HG03565 (cell line): Measurements from ENCODE around the gene ABCC3.

Source experiments
- ATAC-seq: cut with Tn5 transposase; IDR thresholded peaks from one replicate; pipeline ENCODE4 v1.9.1; 2021; ENCODE audit warnings: mild to moderate bottlenecking, moderate library complexity; ENCODE audit not compliant: unreplicated experiment

The ABCC3 gene

DNA sequence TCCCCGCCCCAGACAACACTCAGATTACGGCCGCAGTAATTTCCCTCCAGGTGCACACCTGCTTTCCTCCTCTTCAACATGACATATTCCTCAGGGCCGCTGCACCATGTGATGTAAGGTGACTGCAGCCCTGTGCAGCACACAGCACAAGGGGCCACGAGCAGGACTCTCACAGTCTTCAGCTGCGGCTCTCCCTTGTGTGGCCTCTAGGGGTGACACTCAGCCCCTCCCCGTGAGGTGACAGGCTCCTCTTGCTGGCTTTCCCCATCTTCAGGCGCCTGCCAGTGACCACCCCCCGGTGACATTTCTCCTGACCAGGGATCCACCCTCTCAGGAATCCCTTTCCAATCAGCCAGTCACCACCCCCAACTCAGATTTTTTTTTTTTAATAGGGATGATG is 31.3 kb upstream of the ABCC3 start:
- ATAC-seq: no peak

DNA sequence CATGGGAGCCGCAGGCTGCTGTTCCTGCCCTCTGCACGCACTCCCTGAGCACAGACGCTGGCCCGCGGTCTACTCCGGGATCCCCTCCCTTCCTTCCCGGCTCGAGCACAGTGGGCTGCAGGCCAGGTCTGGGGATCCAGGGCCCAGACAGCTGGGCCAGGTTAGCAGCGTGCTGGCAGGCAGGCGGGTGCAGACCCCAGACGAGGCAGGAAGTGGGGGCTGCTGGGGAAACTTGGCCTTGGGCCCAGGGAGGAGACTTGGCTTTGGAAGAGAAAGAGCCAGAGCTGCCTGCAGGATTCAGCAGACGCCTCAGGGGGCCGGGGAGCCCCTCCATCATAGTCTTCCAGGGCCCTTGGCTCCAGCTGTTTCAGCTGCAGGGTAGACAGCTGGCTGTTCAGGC is 30.2 kb upstream of the ABCC3 start:
- ATAC-seq: no peak

DNA sequence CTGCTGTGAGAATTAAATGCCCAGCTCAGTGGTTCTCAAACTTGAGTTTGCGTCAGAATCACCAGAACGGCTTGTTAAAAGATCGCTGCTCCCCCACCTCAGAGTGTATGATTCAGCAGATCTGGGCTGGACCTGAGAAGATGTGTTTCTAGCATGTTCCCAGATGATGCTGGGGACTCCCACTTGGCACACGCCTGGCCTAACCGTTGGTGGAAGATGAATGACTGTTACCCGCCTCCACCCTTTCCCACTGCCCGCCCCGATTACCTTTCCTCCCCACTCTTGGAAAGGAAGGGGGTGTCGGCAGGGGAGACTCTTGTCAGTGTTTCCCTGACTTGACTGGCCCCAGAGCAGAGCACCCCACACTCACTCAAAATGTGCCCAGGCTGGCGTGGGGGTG is 29.3 kb upstream of the ABCC3 start:
- no peak for ATAC-seq

DNA sequence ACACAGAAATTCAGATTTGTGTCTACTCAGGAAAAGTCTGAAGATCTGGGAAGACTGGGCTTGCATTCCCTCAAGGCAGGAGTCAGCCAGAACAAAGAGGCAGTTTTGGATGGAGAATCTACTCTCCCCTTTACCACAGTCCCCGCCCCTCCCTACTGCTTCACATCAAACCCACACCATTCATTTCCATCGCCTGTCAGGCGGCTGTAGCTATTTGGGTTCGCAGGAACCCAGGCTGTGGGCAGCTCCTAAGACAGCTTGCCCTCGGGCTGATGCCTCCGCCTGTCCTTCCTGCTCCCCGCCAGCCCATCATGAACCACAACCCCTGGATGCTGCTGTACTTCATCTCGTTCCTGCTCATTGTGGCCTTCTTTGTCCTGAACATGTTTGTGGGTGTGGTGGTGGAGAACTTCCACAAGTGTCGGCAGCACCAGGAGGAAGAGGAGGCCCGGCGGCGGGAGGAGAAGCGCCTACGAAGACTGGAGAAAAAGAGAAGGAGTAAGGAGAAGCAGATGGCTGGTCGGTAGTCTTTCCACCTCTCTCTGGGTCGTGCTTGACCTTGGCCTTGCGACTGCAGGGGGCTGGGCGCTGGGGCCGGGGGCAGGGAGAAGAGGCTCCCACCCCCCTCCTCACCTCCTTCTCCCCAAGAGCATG is 27.0 kb upstream of the ABCC3 start:
- no peak for ATAC-seq

DNA sequence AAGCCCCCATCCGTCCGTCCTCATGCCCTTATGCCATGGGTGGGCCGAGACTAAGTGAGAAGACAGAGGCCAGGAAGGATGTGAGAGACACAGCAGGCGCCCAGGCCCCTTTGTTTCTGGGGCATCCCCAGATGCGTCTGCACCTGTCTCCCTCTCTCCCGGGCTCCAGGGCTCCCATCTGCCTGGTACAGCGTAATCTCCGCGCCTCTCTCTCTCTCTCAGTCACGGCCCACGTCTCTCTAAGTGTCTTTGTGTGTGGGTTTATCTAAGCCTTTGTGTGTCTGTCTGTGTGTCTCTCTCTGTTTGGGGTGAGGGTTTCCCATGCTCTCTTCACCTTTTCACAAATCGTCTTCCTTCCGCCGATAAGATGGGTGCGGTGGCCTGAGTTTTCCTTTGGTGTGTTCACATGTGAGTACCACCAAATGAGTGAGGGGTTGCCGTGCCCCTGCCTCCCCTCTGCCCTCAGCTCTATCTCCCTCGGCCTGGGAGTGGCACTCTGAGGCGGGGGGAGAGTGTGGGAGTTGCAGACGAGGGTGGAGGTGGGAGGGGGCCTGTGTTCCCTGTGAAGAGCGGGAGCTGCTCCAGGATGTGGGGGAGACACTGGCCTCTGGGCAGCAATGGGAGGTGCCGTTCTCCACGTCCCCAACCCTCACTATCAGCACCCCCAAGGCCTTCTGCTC is 25.8 kb upstream of the ABCC3 start:
- no peak for ATAC-seq

DNA sequence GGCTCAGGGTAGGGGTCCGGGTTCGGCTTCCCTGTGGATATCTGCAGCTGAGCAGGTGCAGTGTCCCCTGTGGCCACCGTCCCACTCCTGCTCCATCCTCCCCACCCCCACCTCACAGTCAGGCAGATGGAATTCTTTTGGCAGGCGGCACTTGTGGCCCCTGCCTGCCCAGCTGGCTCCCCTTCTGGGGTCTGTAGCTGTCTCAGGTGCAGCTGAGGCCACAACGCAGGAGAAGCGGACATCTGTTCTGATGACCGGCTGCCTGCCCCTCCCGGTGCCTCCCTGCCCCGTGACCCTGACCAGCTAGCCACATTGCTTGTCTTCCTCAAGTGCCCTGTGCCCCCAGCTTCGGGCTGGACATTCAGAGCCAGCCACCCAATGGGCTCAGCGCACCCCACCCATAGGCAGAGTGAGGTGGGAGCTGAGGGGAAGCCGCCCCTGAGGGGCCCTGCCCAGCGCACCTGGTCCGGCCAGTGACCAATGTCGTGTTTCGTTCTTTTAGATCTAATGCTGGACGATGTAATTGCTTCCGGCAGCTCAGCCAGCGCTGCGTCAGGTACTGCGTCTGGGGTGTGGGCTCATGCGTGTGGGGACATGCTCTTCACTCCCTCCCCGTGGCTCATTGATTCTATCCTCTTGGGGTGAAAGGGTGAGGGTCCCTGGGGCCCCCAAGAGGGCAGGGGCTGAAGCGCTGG is 25.2 kb upstream of the ABCC3 start:
- ATAC-seq: no peak

DNA sequence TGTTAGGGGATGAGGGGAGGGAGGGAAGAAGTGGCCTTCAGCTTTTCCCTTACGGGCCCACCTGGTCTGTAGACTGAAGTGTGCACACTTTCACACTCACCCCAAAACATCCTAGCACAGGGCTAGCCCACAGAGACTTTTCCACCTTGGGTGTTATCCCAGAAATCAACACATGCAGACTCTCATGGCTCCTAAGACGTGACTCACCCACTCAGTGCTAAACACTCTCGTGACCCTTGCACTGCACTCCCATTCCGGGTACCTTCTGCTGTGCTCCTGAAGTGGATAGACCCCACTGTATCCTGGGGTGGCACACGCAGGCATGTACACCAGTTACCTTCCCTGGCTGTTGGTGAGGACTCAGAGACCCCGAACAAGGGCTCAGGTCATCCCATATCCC is 23.0 kb upstream of the ABCC3 start:
- ATAC-seq: no peak

DNA sequence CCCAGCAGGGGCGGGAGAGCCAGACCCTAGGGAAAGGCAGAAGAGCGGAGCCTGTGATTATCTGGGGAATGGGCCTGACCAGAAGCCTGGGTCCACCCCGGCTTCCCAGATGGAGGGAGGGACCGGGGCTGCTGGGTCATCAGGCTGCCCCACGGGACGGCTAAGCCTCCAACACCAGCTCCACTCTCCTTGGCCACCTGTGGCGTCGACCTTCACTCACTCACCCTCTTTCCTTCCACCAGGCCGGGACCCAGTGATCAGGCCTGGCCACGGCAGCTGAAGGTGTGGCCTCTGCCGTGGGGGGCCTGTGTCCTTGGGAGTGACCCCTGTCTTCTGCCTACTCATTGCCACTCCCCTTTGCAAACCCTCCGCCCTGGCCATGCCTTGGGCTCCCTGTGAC is 22.4 kb upstream of the ABCC3 start:
- ATAC-seq: no peak

DNA sequence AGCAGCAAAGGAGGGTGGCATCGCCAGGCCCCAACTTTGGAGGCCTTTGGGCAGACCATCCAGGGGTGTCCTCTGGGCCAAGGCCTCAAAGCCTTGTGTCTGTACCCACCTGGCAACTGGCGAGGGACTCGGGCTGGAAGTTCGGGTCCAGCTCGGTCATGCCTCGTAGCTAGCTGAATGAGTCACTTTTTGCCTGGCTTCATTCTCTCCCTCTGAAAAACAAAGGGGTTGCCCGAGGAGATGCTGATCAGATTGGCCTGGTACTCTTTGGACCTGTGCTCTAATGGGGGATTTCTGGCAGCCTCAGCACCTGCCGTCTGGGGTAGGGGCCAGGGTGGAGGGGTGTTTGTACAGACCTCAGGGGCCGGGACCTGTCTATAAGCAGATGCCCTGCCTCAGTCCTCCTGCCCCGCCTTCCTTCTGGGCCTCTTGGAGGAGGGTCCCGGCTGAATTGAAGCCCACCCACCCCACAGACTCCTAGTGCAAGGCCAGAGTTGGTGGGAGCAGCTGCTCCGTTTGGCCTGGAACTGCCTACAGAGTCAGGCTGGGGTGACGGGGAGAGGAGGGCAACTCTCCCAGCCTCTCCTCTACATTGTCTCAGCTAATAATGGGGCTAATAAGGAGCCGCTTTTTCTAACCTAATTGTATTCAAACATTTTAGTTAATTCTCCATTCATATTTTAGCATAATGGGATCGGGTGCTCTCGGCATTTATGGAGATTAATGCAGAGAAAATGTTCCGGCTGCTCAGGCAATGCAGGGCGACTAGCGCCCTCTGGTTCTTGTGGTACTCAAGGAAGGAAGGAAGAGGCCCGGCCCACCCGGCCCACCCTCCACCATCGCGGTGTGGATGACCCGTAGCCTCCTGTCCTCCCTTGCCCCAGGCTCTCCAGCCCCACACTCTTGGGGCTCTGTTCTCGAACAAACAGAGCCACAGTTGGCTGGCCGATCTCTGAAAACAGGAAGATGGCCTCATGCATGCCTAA is 21.4 kb upstream of the ABCC3 start:
- ATAC-seq: no peak

DNA sequence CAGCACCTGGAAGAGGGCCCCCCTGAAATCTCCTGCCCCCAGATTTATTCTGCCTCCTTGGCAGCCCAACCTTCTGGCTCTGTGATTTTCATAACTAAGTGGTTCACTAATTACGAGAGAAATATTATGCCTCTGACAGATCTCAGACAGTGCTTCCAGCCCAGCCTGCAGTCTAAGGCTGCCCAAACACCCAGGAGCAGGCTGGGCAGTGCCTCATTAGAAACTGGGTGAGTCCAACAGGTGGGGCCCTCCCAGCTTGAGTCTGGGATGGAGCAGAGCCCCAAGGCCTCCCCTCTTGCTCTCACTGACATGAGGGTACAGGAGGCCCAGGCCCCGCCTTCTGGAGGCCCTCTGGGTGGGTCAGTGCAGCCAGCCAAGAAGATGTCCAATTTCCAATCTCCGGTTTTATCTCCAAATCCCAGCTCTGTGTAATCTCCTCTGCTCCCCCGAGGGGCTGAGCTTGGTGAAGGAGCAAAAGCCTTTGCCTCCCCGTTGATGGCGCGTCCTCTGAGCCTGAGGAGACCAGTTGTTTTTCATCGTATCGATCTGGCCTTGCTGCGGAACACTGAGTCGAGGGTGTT is 20.1 kb upstream of the ABCC3 start:
- ATAC-seq: no peak

DNA sequence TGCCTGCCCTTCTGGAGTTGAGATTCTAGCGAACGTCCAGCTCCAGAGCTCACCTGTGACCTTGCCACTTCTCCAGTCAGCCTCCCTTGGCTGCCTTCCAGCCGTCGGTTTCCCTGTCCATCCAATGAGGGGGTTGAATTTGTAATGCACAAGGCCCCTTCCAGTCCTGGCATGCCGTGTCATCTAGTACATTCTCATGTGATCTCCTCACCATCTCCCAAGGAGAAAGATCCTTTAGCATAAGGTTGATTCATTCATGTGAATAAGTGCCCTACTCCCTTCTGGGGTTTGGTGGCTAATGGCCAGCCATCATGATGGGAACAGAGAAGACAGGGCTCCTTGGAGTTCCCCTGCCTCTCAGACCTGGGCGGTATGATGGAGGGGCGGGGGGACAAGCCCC is 18.9 kb upstream of the ABCC3 start:
- ATAC-seq: no peak

DNA sequence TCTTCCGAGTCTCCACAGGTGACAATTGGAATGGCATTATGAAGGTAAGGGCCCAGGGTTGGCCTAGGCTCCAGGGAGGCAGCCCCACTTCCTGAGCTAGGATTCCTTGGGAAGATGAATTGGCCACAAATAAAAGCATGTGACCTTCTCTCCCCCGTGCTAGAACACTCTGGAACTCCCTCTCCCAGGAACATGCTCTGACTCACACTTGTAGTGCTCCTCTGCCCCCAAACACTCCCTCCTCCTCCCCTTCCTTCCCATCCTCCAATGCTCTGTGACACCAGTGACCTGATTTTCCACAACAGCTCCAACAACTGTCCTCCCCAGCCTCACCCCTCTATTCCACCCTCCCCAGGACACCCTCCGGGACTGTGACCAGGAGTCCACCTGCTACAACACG is 16.4 kb upstream of the ABCC3 start:
- ATAC-seq: no peak

DNA sequence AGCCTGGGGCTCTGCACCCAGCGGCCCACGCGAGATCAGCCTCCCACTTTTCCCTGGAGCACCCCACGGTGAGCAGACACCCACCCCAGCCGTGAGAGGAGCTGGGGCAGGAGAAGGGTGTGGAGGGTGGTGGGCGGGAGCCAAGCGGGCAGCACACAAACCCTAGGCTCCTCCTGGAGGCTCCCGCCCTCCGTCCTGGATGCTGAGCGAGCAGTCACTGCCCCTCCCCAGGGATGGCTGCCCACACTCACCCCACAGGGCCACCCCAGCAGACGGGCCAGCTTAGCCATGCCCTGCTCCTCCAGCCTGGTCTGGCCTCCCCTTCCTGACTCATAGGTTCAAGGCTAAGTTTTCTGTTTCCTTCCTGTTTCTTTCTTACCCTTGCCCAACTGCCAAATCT is 15.7 kb upstream of the ABCC3 start:
- ATAC-seq: no peak

DNA sequence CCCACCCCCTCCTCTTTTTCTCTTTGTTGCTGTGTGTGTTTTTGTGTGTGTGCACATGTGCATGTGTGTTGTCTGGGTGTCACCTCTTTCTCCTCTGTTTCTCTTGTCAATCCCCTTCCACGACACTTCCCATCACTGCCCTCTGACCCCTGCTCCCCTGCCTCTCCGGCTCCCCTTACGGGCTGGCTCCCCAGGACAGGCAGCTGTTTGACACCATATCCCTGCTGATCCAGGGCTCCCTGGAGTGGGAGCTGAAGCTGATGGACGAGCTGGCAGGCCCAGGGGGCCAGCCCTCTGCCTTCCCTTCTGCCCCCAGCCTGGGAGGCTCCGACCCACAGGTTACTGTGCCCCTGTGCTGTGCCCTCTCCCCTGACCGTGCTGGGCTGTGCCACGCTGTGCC is 15.2 kb upstream of the ABCC3 start:
- ATAC-seq: no peak

DNA sequence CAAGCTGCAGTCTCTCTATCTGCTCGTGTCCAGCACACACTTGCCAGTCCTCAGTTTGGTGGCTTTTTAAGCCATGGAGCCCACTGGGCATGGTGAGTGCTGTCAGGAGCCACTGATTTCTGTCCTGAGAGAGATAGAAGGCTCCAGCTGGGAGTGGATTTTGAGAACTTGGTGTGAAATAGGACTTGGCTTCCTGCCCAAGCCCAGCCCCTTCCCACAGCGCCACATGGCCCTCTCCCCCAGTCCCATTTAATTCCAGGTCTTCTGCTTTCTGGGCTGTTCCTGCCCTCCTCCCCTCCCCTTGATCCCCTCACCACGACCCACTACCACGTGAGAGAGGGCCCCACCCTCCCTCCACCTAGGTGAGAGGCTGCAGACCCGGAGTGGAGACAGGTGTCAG is 14.4 kb upstream of the ABCC3 start:
- ATAC-seq: no peak

DNA sequence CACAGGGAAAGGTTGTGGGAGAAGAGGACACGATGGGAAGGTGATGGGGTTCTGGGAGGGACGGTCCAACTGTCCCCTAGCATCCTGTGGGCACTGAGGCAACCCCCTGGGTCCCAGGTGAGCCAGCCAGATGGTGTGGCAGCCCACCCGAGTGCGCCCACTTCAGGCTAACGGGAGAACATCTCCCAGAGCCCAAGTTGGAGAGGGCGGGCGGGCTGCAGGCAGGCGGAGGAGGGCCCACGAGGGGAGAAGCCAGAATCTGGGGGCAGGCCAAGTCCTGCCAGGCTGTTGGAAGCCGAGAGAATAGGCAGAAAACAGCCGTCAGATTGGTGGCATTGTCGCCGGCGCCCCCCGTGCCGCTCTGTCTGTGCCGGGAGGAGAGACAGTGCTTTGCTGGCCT is 13.8 kb upstream of the ABCC3 start:
- no peak for ATAC-seq

DNA sequence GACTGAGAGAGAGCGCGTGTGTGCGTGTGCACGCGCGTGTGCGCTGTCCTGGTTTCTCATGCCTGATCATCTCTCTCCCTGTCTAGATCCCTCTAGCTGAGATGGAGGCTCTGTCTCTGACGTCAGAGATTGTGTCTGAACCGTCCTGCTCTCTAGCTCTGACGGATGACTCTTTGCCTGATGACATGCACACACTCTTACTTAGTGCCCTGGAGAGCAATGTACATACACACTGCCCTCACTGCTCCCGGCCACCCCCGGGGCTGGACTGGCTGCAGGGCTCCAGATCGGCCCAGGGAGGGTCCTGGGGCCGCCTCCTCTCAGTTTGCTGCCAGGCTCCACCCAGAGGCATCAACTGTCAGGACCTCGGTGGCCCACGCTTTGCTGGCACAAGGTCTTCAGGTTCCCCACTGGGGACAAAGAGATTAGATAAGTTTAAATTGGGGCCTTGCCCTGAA is 13.1 kb upstream of the ABCC3 start:
- ATAC-seq: no peak

DNA sequence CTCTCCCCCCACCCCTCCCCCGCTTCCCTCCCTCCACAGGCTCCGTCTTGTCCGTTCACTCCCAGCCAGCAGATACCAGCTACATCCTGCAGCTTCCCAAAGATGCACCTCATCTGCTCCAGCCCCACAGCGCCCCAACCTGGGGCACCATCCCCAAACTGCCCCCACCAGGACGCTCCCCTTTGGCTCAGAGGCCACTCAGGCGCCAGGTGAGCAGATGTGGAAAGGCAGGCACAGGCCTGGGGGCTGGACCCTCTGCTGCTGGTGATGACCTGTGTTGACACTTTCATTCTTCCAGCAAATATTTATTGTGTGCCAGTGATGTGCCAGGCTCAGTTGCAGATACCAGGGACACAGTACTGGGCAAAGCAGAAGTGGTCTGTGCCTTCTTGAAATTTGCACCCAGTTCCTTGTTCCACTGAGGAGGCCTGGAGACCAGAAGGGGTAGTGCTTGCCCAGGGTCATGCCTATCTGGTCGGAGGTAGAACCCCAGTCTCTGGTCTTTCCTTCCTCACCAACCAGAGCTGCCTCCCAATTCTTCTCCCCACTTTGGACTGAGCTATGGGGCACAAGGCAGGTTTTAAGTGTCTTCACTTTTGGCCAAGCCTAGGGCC is 10.3 kb upstream of the ABCC3 start:
- ATAC-seq: no peak

DNA sequence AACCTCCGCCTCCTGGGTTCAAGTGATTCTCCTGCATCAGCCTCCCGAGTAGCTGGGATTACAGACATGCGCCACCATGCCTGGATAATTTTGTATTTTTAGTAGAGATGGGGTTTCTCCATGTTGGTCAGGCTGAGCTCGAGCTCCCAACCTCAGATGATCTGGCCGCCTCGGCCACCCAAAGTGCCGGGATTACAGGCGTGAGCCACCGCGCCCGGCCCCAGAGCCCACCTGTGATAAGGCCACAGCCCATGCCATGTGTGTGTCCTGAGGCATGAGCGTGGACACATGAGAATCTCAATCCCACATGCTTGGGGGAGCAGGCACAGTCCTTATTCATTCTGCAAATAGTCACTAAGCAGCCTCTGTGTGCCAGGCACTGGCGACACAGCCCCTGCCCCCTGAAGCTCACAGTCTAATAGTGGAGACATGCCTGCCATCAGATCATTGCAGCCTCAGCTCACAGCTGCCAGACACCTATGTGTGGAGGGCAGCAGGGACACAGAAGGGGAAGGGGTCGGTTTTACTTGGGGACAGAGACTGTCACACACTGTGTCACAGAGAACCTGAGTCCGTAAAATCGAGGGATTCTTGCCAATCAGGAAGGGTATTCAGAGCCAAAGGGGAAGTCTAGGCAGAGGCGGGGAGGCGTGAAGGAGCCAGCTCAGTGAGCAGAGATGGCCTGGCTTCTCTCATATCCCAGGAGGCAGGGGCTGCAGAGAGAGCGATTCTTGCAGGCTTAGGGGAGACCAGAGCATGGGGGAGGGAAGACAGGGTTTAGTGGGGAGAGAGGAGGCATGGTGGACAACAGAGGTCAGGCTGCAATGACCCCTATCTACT is 9.4 kb upstream of the ABCC3 start:
- ATAC-seq: no peak
